ENCODE measurements around the gene MITF. TPM values are rescaled to one million over a fixed set of nuclear protein-coding genes. Genes with fewer than 3 reads are reported as not detected.

The MITF gene
- total RNA-seq, 1 experiment from 2014 or later = 4.3 TPM

GRCh38 chr3:69853027-69853426 is 113.8 kb downstream of the MITF start:
- H3K4me3 ChIP-seq (ENCODE audit: low read depth, low read length) = no peak overlapping the region
- H3K9me3 Mint-ChIP-seq (ENCODE audit: unreplicated experiment) = no peaks in the 10 kb centered on the region
- DNase-seq = no peak
- peaks cover 6% of the 10 kb centered on the region for H3K4me1 Mint-ChIP-seq (ENCODE audit: low read depth, unreplicated experiment)
- no peak overlapping the region for H3K4me3 Mint-ChIP-seq (ENCODE audit: unreplicated experiment)
- H3K36me3 Mint-ChIP-seq (ENCODE audit: insufficient read depth, unreplicated experiment) = no peaks in the 10 kb centered on the region
- no peaks in the 10 kb centered on the region for H3K36me3 ChIP-seq (ENCODE audit: control insufficient read depth, insufficient read depth, low read length)
- peaks cover 3% of the 10 kb centered on the region for H3K27me3 Mint-ChIP-seq (ENCODE audit: insufficient read depth, unreplicated experiment)
- BruUV-seq (replicated peaks) = no TSS peak
- no peaks in the 10 kb centered on the region for H3K4me1 ChIP-seq
- no peaks in the 10 kb centered on the region for H3K27me3 ChIP-seq (replicated peaks; ENCODE audit: control insufficient read depth, insufficient read depth, low read length)
- H3K27ac Mint-ChIP-seq (ENCODE audit: unreplicated experiment) = no peak overlapping the region
- intact Hi-C loops (cut with micrococcal nuclease; ENCODE audit: unreplicated experiment) = loop anchor here (5.0 kb wide), 1 partner anchor 36 kb away; no protein-coding TSS in a partner anchor
- ChIA-PET POLR2A (no interaction called here), CTCF (no interaction called here)
- no peak for TF ChIP-seq CTCF (IDR thresholded peaks at IDR 0.05; ENCODE audit: insufficient read depth in 1 of 2, low read depth in 1 of 2, low read length in 1 of 2, severe bottlenecking in 1 of 2, unreplicated experiment in 1 of 2)
- no peaks in the 10 kb centered on the region for H3K9me3 ChIP-seq

- POLR2A ChIA-PET = no interaction called here
- BruUV-seq (replicated peaks) = no TSS peak
Observed at GRCh38 chr3:69855436-69856162, 116.3 kb downstream of the MITF start.

More at GRCh38 chr3:69855436-69856162, 116.3 kb downstream of the MITF start:
- peak; percentile 41 to 58 for TF ChIP-seq CTCF (IDR thresholded peaks at IDR 0.05; ENCODE audit: insufficient read depth in 1 of 2, low read depth in 1 of 2, low read length in 1 of 2, severe bottlenecking in 1 of 2, unreplicated experiment in 1 of 2)
- no peaks in the 10 kb centered on the region for H3K36me3 Mint-ChIP-seq (ENCODE audit: insufficient read depth, unreplicated experiment)
- no peaks in the 10 kb centered on the region for H3K27me3 ChIP-seq (replicated peaks; ENCODE audit: control insufficient read depth, insufficient read depth, low read length)
- H3K4me1 ChIP-seq = no peaks in the 10 kb centered on the region
- no peaks in the 10 kb centered on the region for H3K9me3 Mint-ChIP-seq (ENCODE audit: unreplicated experiment)
- H3K4me3 ChIP-seq (ENCODE audit: low read depth, low read length) = no peak overlapping the region
- no peak overlapping the region for H3K27ac Mint-ChIP-seq (ENCODE audit: unreplicated experiment)
- CTCF ChIA-PET = interaction anchor here (1.0 to 1.6 kb wide), 4 partner anchors 41 to 414 kb away, joined by 3 to 21 read pairs (median 3); no protein-coding TSS in a partner anchor
- no peak for DNase-seq
- H3K4me3 Mint-ChIP-seq (ENCODE audit: unreplicated experiment) = no peak overlapping the region
- H3K36me3 ChIP-seq (ENCODE audit: control insufficient read depth, insufficient read depth, low read length) = no peaks in the 10 kb centered on the region
- H3K4me1 Mint-ChIP-seq (ENCODE audit: low read depth, unreplicated experiment) = peaks cover 6% of the 10 kb centered on the region
- no peaks in the 10 kb centered on the region for H3K9me3 ChIP-seq
- intact Hi-C loops (cut with micrococcal nuclease; ENCODE audit: unreplicated experiment) = loop anchor here (1.0 to 2.0 kb wide), 2 partner anchors 63 to 164 kb away; no protein-coding TSS in a partner anchor
- H3K27me3 Mint-ChIP-seq (ENCODE audit: insufficient read depth, unreplicated experiment) = peaks cover 3% of the 10 kb centered on the region

All from Caco-2 (cell line).